GM19397 (cell line): ENCODE results near the gene NGF.

Experiments
- ATAC-seq: cut with Tn5 transposase; IDR thresholded peaks from one replicate; pipeline ENCODE4 v1.9.1; 2021; ENCODE audit warnings: mild to moderate bottlenecking, moderate library complexity; ENCODE audit not compliant: unreplicated experiment

The NGF gene

GRCh38 chr1:115283681-115284146, 54.3 kb downstream of the NGF start:
- no peak for ATAC-seq

DNA sequence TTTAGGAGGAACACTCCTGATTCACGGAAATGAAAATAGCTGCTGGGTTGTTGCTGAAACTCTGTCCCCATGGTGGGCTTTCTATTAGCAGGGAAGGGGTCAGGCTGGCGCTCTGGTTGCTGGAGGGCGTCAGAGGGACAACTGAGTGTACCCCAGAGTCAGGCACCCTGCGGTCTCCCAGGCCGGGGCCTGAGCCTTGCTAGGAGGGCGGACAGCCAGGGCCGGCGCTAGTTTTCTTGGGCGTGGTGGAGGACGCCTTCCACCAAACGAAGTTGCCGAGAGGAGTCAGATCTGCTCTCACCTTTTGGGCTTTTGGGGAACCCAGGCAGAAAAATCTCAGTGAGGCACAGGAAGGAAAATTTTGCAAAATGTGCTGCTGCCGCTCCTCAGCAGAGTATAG, 54.8 kb downstream of the NGF start:
- no peak for ATAC-seq

- ATAC-seq, result no peak
Observed at GRCh38 chr1:115282807-115283208, 55.2 kb downstream of the NGF start.

DNA sequence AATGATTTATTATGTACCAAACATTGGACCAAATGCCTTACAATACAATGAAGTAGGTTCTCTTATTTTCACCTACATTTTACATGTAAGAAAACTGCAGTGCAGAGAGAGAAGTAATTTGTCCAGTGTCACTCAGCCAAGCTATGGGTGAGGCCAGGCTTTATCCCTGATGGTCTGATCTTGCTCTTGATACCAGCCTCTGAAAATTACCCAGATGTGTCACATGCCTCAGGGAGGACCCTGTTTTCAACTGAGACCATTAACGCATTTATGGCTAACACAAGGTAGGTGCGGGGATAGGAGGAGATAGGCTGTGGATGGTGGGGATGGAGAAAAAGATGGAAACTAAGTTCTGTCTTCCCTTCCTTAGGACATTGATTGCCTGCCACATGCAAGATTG, 56.9 kb downstream of the NGF start:
- no peak for ATAC-seq

DNA sequence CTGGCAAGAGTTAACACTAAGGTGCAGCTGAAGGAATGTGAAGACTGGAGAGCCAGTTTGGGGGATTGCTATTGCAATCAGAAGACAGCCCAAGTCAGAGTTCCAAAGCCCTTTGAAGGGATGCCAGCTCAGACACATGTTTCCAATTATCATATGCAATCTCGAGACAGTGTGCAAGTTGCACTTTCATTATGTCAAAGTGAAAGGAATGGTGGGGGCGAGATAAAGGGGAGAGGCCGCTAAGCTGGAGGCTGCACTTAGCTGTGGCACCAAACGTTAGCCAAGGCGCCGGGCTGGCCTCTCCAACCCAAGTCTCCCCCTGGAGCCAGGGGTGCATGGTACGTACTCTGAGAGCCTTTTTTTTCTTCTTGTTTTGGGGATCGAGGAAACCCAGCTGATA, 58.0 kb downstream of the NGF start:
- ATAC-seq, result no peak

- ATAC-seq, result no peak
Observed at GRCh38 chr1:115278211-115278610, 59.8 kb downstream of the NGF start.

GRCh38 chr1:115277276-115277675, 60.8 kb downstream of the NGF start:
- ATAC-seq, result no peak

- ATAC-seq, result no peak
Observed at GRCh38 chr1:115275216-115275615, 62.8 kb downstream of the NGF start.

DNA sequence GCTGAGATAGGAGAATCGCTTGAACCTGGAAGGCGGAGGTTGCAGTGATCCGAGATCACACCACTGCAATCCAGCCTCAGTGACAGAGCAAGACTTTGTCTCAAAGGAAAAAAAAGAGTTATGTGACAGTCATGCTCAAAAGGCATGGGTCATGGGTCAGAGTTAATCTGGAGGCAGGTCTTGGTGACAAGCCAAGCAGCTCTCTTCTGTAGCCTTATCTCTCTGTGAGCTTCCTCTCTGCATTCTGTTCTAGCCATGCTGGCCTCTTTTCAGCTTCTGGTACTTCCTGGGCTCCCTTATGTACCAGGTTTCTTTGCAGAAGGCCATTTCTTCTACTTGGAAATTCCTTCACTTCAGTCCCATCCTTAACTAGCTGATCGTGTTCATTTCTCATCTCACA, 63.6 kb downstream of the NGF start:
- no peak for ATAC-seq

GRCh38 chr1:115266729-115267421, 71.2 kb downstream of the NGF start:
- no peak for ATAC-seq

GRCh38 chr1:115265099-115265498, 73.0 kb downstream of the NGF start:
- ATAC-seq, result no peak

GRCh38 chr1:115262886-115263285, 75.2 kb downstream of the NGF start:
- ATAC-seq, result no peak

GRCh38 chr1:115261496-115261895, 76.6 kb downstream of the NGF start:
- no peak for ATAC-seq

GRCh38 chr1:115258302-115258866, 79.7 kb downstream of the NGF start:
- no peak for ATAC-seq

GRCh38 chr1:115257591-115257990, 80.5 kb downstream of the NGF start:
- no peak for ATAC-seq

- ATAC-seq, result no peak
Observed at GRCh38 chr1:115255154-115255553, 82.9 kb downstream of the NGF start.

GRCh38 chr1:115252585-115252984, 85.5 kb downstream of the NGF start:
- no peak for ATAC-seq

DNA sequence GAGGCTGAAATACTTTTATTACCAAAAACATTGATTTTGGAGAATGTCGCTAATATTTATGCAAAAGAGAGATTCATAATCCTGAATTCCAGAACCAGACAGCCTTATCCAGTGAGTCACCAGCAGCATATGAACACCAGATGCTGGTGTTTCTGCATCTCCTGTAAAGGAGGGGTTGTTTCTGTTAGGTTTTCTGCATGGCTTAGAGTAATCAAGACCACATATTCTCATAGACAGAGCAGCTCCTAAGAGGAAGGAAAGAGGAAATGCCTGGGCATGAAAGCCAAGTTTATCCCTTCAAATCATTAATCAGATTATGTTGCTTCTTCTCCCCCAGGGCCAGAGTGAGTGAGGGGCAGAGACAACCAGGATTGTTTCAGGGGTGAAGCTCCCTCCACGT, 86.2 kb downstream of the NGF start:
- ATAC-seq, result no peak

- no peak for ATAC-seq
Observed at GRCh38 chr1:115251340-115251748, 86.7 kb downstream of the NGF start.

DNA sequence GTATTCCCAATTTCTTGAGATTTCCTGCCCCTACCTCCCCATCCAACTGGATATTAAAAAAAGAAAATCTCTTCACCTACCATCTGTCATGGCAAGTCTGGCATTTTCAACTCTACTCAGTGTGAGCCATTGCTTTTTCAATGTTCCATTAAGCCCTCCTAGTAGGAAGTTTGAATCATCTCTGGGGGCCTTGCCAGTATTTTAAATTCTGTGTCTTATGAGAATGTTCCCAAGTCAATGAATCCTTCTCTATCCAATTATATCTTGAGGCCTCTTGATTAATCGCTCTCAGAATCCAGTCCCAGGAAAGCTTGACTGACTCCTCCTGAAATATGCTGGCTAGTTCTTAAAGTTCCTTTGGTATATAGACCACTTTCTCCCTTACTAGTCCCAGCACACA, 91.5 kb downstream of the NGF start:
- ATAC-seq, result no peak

DNA sequence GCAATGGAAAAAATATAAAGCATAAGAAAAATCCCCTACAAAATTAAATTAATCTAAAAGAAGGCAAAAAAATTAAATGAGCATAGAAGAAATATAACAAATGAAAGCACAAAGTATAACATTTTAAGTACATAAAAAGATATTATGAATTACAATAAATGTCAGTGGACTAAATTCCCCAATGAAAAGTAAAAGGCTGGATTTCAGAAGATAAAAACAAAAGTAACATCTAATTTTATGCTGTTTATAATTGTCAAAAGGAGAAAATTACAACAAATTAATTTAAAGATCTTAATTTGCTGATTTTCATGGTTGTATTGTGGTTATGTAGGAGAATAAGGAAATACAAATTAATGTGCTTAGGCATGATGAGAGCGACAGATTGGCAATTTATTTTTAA, 92.8 kb downstream of the NGF start:
- no peak for ATAC-seq

GRCh38 chr1:115242543-115242942, 95.5 kb downstream of the NGF start:
- ATAC-seq, result no peak

DNA sequence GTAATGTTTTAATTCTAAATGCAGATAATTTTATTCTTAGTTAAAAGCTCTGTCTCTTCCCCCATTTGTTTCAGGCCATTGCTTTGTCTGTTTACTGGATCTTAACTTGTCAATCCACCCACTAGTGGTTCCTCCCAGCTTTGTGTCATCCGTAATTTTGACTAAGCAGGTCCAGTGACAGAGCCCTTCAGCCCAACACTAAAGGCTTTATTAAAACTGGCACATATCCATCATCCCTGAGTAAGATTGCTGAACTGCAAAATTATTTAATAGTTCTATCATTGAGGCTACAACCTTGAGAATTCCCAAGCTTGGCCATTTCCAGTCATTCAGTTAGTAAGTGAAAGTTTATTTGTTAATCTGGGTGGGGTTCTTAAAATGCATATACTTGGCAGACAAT, 96.7 kb downstream of the NGF start:
- no peak for ATAC-seq
